B cell (primary cell): ENCODE measurements around the gene SHOX. TPM values are rescaled to one million over a fixed set of nuclear protein-coding genes. Genes with fewer than 3 reads are reported as not detected.
"Not testable (repeated sequence)": the region's sequence is repeated elsewhere in the genome, so short reads cannot be mapped to it uniquely, and the experiment has no call there.

Experiments
- ATAC-seq: fragments of 200-7000 bp; cut with Tn5 transposase; one replicate; pipeline ENCODE4 v1.10.0; 2021; ENCODE audit warnings: low read depth, mild to moderate bottlenecking, moderate number of reproducible peaks, moderate library complexity
- CTCF ChIA-PET: fragments of 350-600 bp; sonication (Branson Sonifier 250); formaldehyde crosslinking; loops from one replicate; lab custom pipeline; 2021; ENCODE audit warnings: antibody characterized with exemption, inconsistent platforms; lab: Charles Lee
- POLR2A ChIA-PET: fragments of 350-600 bp; sonication (Branson Sonifier 250); formaldehyde crosslinking; loops from one replicate; lab custom pipeline; 2021; ENCODE audit warnings: antibody characterized with exemption; lab: Charles Lee
- DNase-seq: peaks from one replicate; pipeline ENCODE4 v3.0.0; 2013
- H2AFZ ChIP-seq: 2 replicates; pipeline ENCODE4 v1.6.1; 2012; ENCODE audit warnings: mild to moderate bottlenecking, low read depth, low read length; ENCODE audit not compliant: insufficient read depth, poor library complexity, severe bottlenecking
- H3K27ac ChIP-seq, 2 donors: 1 replicate in 1 of 2; 2 replicates in 1 of 2; pipeline ENCODE4 v1.5.1; 2012 to 2013; ENCODE audit warnings: low read length in 2 of 2, mild to moderate bottlenecking in 2 of 2, moderate library complexity in 1 of 2
- H3K27me3 ChIP-seq, 4 experiments: fragments of 200-600 bp in 1 of 4; sonication (generic) in 1 of 4; replicated peaks in 1 of 4; 1 replicate in 2 of 4; 2 replicates in 2 of 4; pipeline versions ENCODE4 v1.6.1 to v1.7.0; 2013 to 2016; ENCODE audit warnings: low read length in 3 of 4, mild to moderate bottlenecking in 2 of 4, mixed read lengths in 1 of 4, moderate library complexity in 1 of 4; ENCODE audit not compliant: insufficient read depth in 4 of 4, control insufficient read depth in 3 of 4; ENCODE audit errors: control extremely low read depth in 1 of 4
- H3K36me3 ChIP-seq, 2 experiments: replicated peaks in 1 of 2; 1 replicate in 1 of 2; 2 replicates in 1 of 2; pipeline versions ENCODE4 v1.6.1 to v1.7.1; 2013; ENCODE audit warnings: low read length in 1 of 2; ENCODE audit not compliant: insufficient read depth in 2 of 2, control insufficient read depth in 1 of 2; ENCODE audit errors: control extremely low read depth in 1 of 2, extremely low read depth in 1 of 2
- H3K4me1 ChIP-seq, 2 donors: fragments of 200-600 bp in 1 of 2; sonication (generic) in 1 of 2; 1 replicate in 1 of 2; 2 replicates in 1 of 2; pipeline versions ENCODE4 v1.5.1 to v1.6.1; 2013 to 2017; ENCODE audit warnings: low read length in 2 of 2; ENCODE audit not compliant: control insufficient read depth in 2 of 2, insufficient read depth in 2 of 2
- H3K4me2 ChIP-seq: replicated peaks from 2 replicates; pipeline ENCODE3; 2012; ENCODE audit warnings: mild to moderate bottlenecking, low read depth, low read length; ENCODE audit not compliant: poor library complexity, severe bottlenecking
- H3K4me3 ChIP-seq, 5 experiments: fragments of 200-600 bp in 1 of 5; sonication (generic) in 1 of 5; 1 replicate in 3 of 5; 2 replicates in 2 of 5; pipeline versions ENCODE4 v1.5.1 to v1.7.0; 2011 to 2016; ENCODE audit warnings: low read length in 4 of 5, mild to moderate bottlenecking in 4 of 5, low read depth in 2 of 5, control low read depth in 1 of 5, moderate library complexity in 1 of 5; ENCODE audit not compliant: insufficient read depth in 1 of 5; ENCODE audit errors: control extremely low read depth in 1 of 5, extremely low read depth in 1 of 5
- H3K79me2 ChIP-seq: fragments of 200-600 bp; sonication (generic); one replicate; pipeline ENCODE4 v1.6.0; 2016; ENCODE audit warnings: low read length; ENCODE audit not compliant: control insufficient read depth, insufficient read depth
- H3K9ac ChIP-seq: fragments of 200-600 bp; sonication (generic); 2 replicates; pipeline ENCODE4 v1.6.1; 2017; ENCODE audit warnings: mild to moderate bottlenecking, low read length, moderate library complexity
- H3K9me3 ChIP-seq, 3 donors: one replicate each; pipeline versions ENCODE4 v1.6.1 to v1.7.1; 2013; ENCODE audit warnings: low read length in 2 of 3; ENCODE audit not compliant: control insufficient read depth in 2 of 3, insufficient read depth in 1 of 3; ENCODE audit errors: control extremely low read depth in 1 of 3
- H4K20me1 ChIP-seq: 2 replicates; pipeline ENCODE4 v1.6.0; 2012; ENCODE audit warnings: mild to moderate bottlenecking, low read length; ENCODE audit not compliant: insufficient read depth, control insufficient read depth, poor library complexity, severe bottlenecking
- H3K27ac Mint-ChIP-seq: one replicate; pipeline ENCODE4 v1.8.0; 2021; ENCODE audit warnings: mixed read lengths
- H3K27me3 Mint-ChIP-seq: one replicate; pipeline ENCODE4 v1.8.0; 2021; ENCODE audit warnings: mixed read lengths
- H3K4me1 Mint-ChIP-seq: one replicate; pipeline ENCODE4 v1.8.0; 2021; ENCODE audit warnings: mixed read lengths
- H3K4me3 Mint-ChIP-seq: one replicate; pipeline ENCODE4 v1.8.0; 2021; ENCODE audit warnings: mixed read lengths
- H3K9me3 Mint-ChIP-seq: one replicate; pipeline ENCODE4 v1.8.0; 2022; ENCODE audit warnings: mixed read lengths; ENCODE audit not compliant: insufficient read depth
- CTCF ChIP-seq: fragments of 200-600 bp; IDR thresholded peaks from one replicate; pipeline ENCODE4 v1.8.0; 2022; ENCODE audit warnings: antibody characterized with exemption, mild to moderate bottlenecking
- EZH2 ChIP-seq: IDR thresholded peaks from 2 replicates; pipeline ENCODE4 v1.6.1; 2012; ENCODE audit warnings: borderline replicate concordance, low read depth, mild to moderate bottlenecking, moderate library complexity, low read length; ENCODE audit not compliant: insufficient read depth, poor library complexity, severe bottlenecking
- WGBS: methylation state at CpG from one replicate; pipeline ENCODE4 v1.1.5; 2013; ENCODE audit warnings: missing lambda C conversion rate; ENCODE audit not compliant: insufficient coverage; 5-methylcytosine and 5-hydroxymethylcytosine counted together
- intact Hi-C: fragments of 100-400 bp; cut with micrococcal nuclease; formaldehyde crosslinking; loops from one replicate; pipeline ENCODE4 v1.10.0; 2022
- polyA plus RNA-seq: library from polyadenylated mRNA; depleted of rRNA; stranded (reverse); fragments of >200 nt; gene quantifications from 2 replicates; pipeline ENCODE4 v1.2.3, GENCODE V29; 2012
- total RNA-seq, 2 donors: library from RNA; stranded (reverse); fragments of 120-200 nt in 1 of 2; gene quantifications; 1 replicate in 1 of 2; 2 replicates in 1 of 2; pipeline versions ENCODE4 v1.2.3 to v1.2.4, GENCODE V29; 2013 to 2022

Gene SHOX
- total and polyA plus RNA-seq, 2 donors (not counting 1 experiment from before 2014, with no cell fraction given), result not detected

- no peak for DNase-seq
- H3K79me2 ChIP-seq, result no peaks in the 10 kb centered on the region
- no peaks in the 10 kb centered on the region for H4K20me1 ChIP-seq
- ChIA-PET POLR2A (no interaction called here), CTCF (no interaction called here)
- no peak overlapping the region for H3K27ac Mint-ChIP-seq
- H3K27ac ChIP-seq, result no peak overlapping the region
- peaks cover 0 to 16% (median 0%) of the 10 kb centered on the region in 3 donors for H3K9me3 ChIP-seq
- peaks cover 32% of the 10 kb centered on the region for H3K27me3 Mint-ChIP-seq
- H3K27me3 ChIP-seq, result peaks cover 0 to 6% (median 2%) of the 10 kb centered on the region in 4 experiments
- TF ChIP-seq CTCF, result no peak
- TF ChIP-seq EZH2, result no peak
- no peak overlapping the region for H3K4me3 Mint-ChIP-seq
- ATAC-seq, result no peak
- no peak overlapping the region for H3K9ac ChIP-seq
- H2AFZ ChIP-seq, result no peak overlapping the region
- WGBS, result 73% methylated on average over 8 of the region's 8 CpGs
- H3K4me3 ChIP-seq, result no peak overlapping the region
- intact Hi-C loops, result no loop called here
- H3K4me2 ChIP-seq, result no peak overlapping the region
- no peaks in the 10 kb centered on the region for H3K9me3 Mint-ChIP-seq
- H3K4me1 Mint-ChIP-seq, result peaks cover 9% of the 10 kb centered on the region
- no peaks in the 10 kb centered on the region for H3K4me1 ChIP-seq
- H3K36me3 ChIP-seq, result no peaks in the 10 kb centered on the region
Observed at GRCh38 chrX:617891-618290, 12.7 kb upstream of the SHOX start.

GRCh38 chrX:618304-618703 lies 12.3 kb upstream of the SHOX start:
- POLR2A ChIA-PET, H3K9me3 Mint-ChIP-seq, H3K4me1 ChIP-seq, H3K4me2 ChIP-seq, H3K4me3 Mint-ChIP-seq, H3K27ac ChIP-seq, H3K36me3 ChIP-seq, ATAC-seq, DNase-seq, H3K9ac ChIP-seq, H4K20me1 ChIP-seq, H2AFZ ChIP-seq, H3K27me3 ChIP-seq, H3K27ac Mint-ChIP-seq, H3K79me2 ChIP-seq, intact Hi-C loops, CTCF ChIA-PET, H3K4me3 ChIP-seq: not testable (repeated sequence)
- Mint-ChIP-seq H3K27me3 (peaks cover 36% of the 10 kb centered on the region), H3K4me1 (peaks cover 12% of the 10 kb centered on the region)
- peaks cover 0 to 16% (median 0%) of the 10 kb centered on the region in 3 donors for H3K9me3 ChIP-seq
